Fibroblast of lung (primary cell): ENCODE results near the gene PTPRN. TPM values are rescaled to one million over a fixed set of nuclear protein-coding genes. Genes with fewer than 3 reads are reported as not detected.

Experiments used
- DNase-seq, 2 donors: peaks; one replicate each; pipeline versions ENCODE4 v3.0.0 to v3.0.0-alpha.2; 2010; ENCODE audit warnings: low read depth in 2 of 2
- H2AFZ ChIP-seq: 2 replicates; pipeline ENCODE4 v1.5.1; 2012; ENCODE audit warnings: low read length, control low read depth, inconsistent platforms
- H3K27ac ChIP-seq: 2 replicates; pipeline ENCODE4 v1.5.1; 2011; ENCODE audit warnings: low read length, control low read depth; ENCODE audit not compliant: insufficient read depth
- H3K27me3 ChIP-seq: 2 replicates; pipeline ENCODE4 v1.5.1; 2011; ENCODE audit warnings: mild to moderate bottlenecking, low read length; ENCODE audit not compliant: control insufficient read depth, insufficient read depth
- H3K36me3 ChIP-seq: 2 replicates; pipeline ENCODE4 v1.5.1; 2011; ENCODE audit warnings: low read length; ENCODE audit not compliant: control insufficient read depth, insufficient read depth
- H3K4me1 ChIP-seq: 2 replicates; pipeline ENCODE4 v1.5.1; 2011; ENCODE audit warnings: low read length; ENCODE audit not compliant: control insufficient read depth, insufficient read depth; ENCODE audit errors: extremely low read depth
- H3K4me2 ChIP-seq: 2 replicates; pipeline ENCODE4 v1.5.1; 2011; ENCODE audit warnings: low read length, control low read depth; ENCODE audit not compliant: insufficient read depth; ENCODE audit errors: extremely low read depth
- H3K4me3 ChIP-seq, 4 experiments: fragments of 200-600 bp in 1 of 4; sonication (generic) in 1 of 4; replicated peaks in 1 of 4; 2 replicates each; pipeline ENCODE4 v1.5.1; 2011 to 2016; ENCODE audit warnings: low read length in 4 of 4, low read depth in 3 of 4, mild to moderate bottlenecking in 3 of 4, control low read depth in 2 of 4, inconsistent platforms in 1 of 4, mixed read lengths in 1 of 4; ENCODE audit not compliant: insufficient read depth in 1 of 4; ENCODE audit errors: control extremely low read depth in 1 of 4
- H3K79me2 ChIP-seq: 2 replicates; pipeline ENCODE4 v1.5.1; 2012; ENCODE audit warnings: mild to moderate bottlenecking, low read length, inconsistent platforms; ENCODE audit not compliant: control insufficient read depth, insufficient read depth
- H3K9ac ChIP-seq: 2 replicates; pipeline ENCODE4 v1.5.1; 2011; ENCODE audit warnings: mild to moderate bottlenecking, low read length, control low read depth; ENCODE audit not compliant: insufficient read depth
- H3K9me3 ChIP-seq: 2 replicates; pipeline ENCODE4 v1.5.1; 2012; ENCODE audit warnings: low read depth, low read length; ENCODE audit not compliant: control insufficient read depth, insufficient read depth
- H4K20me1 ChIP-seq: 2 replicates; pipeline ENCODE4 v1.5.1; 2011; ENCODE audit warnings: low read length; ENCODE audit not compliant: control insufficient read depth, insufficient read depth; ENCODE audit errors: extremely low read depth
- CTCF ChIP-seq, 2 donors: IDR thresholded peaks in 1 of 2; conservative IDR thresholded peaks in 1 of 2; 1 replicate in 1 of 2; 2 replicates in 1 of 2; pipeline ENCODE4 v1.5.1; 2011 to 2012; ENCODE audit warnings: low read length in 2 of 2, control low read depth in 1 of 2, inconsistent platforms in 1 of 2, low read depth in 1 of 2, mild to moderate bottlenecking in 1 of 2
- EZH2 ChIP-seq: IDR thresholded peaks from 2 replicates; pipeline ENCODE4 v1.5.1; 2012; ENCODE audit warnings: low read length, control low read depth, mild to moderate bottlenecking; ENCODE audit errors: missing control alignments
- polyA plus RNA-seq, 2 donors: library from polyadenylated mRNA; depleted of rRNA in 1 of 2; stranded (reverse) in 1 of 2; unstranded in 1 of 2; fragments of >200 nt; gene quantifications; 2 replicates each; pipeline ENCODE4 v1.2.1, GENCODE V29; 2011 to 2012; ENCODE audit warnings: missing spikeins in 1 of 2
- total RNA-seq: library from RNA; depleted of rRNA; stranded (reverse); fragments of >200 nt; gene quantifications from 2 replicates; pipeline ENCODE4 v1.2.1, GENCODE V29; 2014

PTPRN gene
- total and polyA plus RNA-seq, 2 donors (not counting 1 experiment from before 2014, with no cell fraction given): 0.28 to 3.5 TPM

- TF ChIP-seq EZH2: no peak
- no peak for TF ChIP-seq CTCF (conservative IDR thresholded peaks at IDR 0.05 in 1 of 2, IDR thresholded peaks at IDR 0.05 in 1 of 2; ENCODE audit: low read depth in 1 of 2, low read length in 2 of 2)
- Histone ChIP-seq H3K4me3 (peak overlapping the region in 3 of 4 experiments; percentile 11 to 69 (median 40)), H3K9me3 (no peaks in the 10 kb centered on the region), H3K9ac (no peak overlapping the region), H3K36me3 (no peaks in the 10 kb centered on the region), H3K27me3 (peaks cover 13% of the 10 kb centered on the region), H3K27ac (no peak overlapping the region), H3K4me1 (peaks cover 3% of the 10 kb centered on the region), H3K79me2 (no peaks in the 10 kb centered on the region), H2AFZ (no peak overlapping the region), H3K4me2 (peak overlapping the region; percentile 62), H4K20me1 (no peaks in the 10 kb centered on the region)
- peak; percentile 67 to 82 for DNase-seq
Observed at GRCh38 chr2:219308142-219309101, 779 bp downstream of the PTPRN start.

GRCh38 chr2:219306047-219306446 lies 3.2 kb downstream of the PTPRN start:
- Histone ChIP-seq H3K27ac (no peak overlapping the region), H3K79me2 (no peaks in the 10 kb centered on the region), H3K9me3 (no peaks in the 10 kb centered on the region), H3K4me1 (peaks cover 3% of the 10 kb centered on the region), H2AFZ (no peak overlapping the region), H3K27me3 (peaks cover 21% of the 10 kb centered on the region), H3K4me2 (no peak overlapping the region), H3K4me3 (no peak overlapping the region), H4K20me1 (no peaks in the 10 kb centered on the region), H3K36me3 (no peaks in the 10 kb centered on the region), H3K9ac (no peak overlapping the region)
- TF ChIP-seq EZH2 (no peak), CTCF (conservative IDR thresholded peaks at IDR 0.05 in 1 of 2, IDR thresholded peaks at IDR 0.05 in 1 of 2; ENCODE audit: low read depth in 1 of 2, low read length in 2 of 2) (no peak)
- no peak for DNase-seq

GRCh38 chr2:219304223-219304622 lies 5.0 kb downstream of the PTPRN start:
- Histone ChIP-seq H4K20me1 (no peaks in the 10 kb centered on the region), H3K36me3 (no peaks in the 10 kb centered on the region), H2AFZ (no peak overlapping the region), H3K27ac (no peak overlapping the region), H3K4me1 (peaks cover 3% of the 10 kb centered on the region), H3K27me3 (peaks cover 19% of the 10 kb centered on the region), H3K4me2 (no peak overlapping the region), H3K79me2 (no peaks in the 10 kb centered on the region), H3K9ac (no peak overlapping the region), H3K4me3 (no peak overlapping the region), H3K9me3 (no peaks in the 10 kb centered on the region)
- TF ChIP-seq CTCF (conservative IDR thresholded peaks at IDR 0.05 in 1 of 2, IDR thresholded peaks at IDR 0.05 in 1 of 2; ENCODE audit: low read depth in 1 of 2, low read length in 2 of 2) (no peak), EZH2 (no peak)
- no peak for DNase-seq
